Measurements from ENCODE around the gene CRIP2.

The CRIP2 gene

GRCh38 chr14:105477660-105478397 is 3.2 kb downstream of the CRIP2 start:
- peak; percentile 61 for DNase-seq

DNA sequence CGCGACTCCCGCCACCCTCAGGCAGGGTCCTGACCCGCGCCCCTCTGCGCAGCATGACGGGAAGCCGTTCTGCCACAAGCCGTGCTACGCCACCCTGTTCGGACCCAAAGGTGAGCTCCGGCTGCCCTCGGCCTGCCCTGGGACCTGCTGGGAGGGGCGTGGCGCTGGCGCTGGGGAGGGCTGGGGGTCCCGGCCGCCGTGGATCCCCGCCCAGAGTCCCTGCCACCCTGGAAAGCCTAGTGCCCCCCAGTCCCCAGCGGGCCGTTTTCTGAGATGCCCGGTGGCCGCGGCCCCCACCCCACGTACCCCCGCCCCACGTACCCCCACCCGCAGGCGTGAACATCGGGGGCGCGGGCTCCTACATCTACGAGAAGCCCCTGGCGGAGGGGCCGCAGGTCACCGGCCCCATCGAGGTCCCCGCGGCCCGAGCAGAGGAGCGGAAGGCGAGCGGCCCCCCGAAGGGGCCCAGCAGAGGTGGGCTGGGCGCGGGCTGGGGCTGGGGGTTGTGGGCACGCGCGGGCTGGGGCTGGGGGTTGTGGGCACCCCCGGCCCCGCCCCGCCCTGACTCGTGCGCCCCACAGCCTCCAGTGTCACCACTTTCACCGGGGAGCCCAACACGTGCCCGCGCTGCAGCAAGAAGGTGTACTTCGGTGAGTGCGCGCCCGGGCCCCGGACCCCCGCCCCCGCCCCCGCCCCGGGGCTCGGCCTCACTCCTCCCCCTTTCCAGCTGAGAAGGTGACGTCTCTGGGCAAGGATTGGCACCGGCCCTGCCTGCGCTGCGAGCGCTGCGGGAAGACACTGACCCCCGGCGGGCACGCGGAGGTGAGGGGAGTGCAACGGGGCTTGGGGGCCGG is 4.0 kb downstream of the CRIP2 start:
- no peak for DNase-seq

- DNase-seq, result no peak
Observed at GRCh38 chr14:105479431-105480158, 5.0 kb downstream of the CRIP2 start.

DNA sequence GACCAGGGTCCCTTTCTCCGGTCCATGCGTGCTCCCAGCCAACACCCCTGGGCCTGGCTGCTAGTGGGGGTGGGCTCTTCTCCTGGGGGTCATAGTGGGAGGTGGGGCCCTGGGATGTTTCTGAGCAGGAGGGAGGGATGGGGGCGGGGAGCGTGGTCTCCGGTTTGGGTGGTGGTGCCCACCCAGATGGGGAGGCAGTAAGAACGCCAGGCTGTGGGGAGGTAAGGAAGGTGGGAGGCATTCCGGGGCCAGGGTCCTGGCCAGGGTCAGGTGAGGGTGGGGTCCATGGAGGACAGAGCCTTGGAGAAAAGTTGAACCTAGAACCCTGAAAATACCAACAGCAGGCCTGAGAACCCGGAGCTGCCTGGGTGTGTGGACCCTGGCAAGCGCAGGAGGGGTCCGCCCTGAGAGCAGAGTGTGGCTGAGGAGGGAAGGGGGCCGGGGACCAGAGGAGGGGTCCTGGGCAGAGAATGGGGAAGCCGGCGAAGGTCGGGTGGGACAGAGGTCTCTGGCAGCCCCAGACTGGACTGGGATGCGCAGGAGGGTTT is 5.7 kb downstream of the CRIP2 start:
- DNase-seq, result no peak

DNA sequence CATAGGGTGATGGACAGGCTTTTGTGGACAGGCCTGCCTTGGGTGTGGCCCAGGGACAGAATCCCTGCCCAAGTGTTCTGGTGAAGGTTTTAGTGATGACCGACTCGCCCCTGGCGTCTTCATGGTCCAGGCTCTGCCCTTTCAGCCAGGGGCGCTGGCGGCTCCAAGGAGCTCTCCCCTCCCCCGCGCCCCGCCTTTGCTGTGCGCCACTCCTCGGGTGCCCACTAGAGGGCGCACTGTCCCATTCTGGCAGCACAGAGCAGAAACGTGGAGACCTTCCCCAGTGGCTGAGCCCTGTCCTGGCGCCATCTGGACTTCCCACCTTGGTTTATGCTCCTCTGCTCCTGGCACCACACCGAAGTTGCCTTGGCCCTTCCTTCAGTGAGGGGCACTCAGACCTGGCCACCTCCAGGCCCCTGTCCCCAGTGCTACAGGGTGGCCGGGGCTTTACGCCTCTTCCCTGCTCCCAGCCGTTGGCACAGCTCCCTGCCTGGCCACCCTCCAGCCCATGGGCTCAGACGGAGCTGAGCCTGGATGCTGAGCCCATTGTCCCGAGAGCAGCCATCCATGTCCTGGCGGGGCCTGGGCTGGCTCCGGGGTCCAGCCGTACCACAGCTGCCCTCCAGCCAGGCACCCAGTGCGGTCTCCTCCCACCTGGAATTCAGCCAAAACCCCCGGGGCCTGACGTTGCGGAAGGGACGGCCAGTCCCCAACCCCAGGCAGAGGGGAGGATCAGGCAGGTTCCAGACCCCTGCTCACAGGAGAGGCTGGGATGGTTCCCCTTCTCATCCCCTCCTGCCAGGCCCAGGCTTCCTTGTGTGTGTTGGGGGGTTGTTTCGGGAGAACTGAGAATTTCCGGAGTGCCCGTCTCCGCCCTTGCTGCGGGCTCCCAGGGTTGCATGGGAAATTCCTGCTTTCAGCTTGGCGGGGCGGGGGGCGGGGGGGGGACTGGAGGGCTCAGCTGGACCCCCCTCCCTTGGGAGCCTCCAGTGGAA is 6.5 kb downstream of the CRIP2 start:
- peak; percentile 84 for DNase-seq

DNA sequence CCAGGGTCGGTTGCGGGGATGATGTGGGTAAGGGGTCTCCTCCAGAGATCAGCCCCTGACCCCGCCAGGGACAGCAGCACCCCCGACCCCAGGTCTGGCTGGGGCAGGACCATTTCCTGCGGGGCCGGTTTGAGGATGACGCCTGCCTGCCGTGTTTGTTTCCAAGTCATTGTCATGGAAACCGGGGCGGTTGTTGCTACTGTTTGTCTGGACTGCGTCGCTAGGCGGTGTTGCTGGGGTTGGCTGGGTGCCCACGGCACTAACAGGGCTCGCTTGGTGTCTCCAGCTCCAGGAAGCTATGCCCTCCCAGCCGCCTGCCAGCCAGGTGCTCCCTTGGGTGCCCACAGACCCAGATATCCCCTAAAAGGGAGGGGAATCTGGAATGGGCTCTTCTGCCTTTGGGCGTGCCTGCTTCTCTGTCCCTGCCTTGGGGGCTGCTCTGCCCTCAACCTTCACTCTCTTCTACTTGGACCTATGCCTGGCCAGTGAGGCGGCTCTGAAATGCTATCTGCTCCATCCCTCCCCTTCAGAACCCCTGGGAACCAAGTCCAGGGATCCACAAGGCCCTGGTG is 7.4 kb downstream of the CRIP2 start:
- DNase-seq, result peak; percentile 91

DNA sequence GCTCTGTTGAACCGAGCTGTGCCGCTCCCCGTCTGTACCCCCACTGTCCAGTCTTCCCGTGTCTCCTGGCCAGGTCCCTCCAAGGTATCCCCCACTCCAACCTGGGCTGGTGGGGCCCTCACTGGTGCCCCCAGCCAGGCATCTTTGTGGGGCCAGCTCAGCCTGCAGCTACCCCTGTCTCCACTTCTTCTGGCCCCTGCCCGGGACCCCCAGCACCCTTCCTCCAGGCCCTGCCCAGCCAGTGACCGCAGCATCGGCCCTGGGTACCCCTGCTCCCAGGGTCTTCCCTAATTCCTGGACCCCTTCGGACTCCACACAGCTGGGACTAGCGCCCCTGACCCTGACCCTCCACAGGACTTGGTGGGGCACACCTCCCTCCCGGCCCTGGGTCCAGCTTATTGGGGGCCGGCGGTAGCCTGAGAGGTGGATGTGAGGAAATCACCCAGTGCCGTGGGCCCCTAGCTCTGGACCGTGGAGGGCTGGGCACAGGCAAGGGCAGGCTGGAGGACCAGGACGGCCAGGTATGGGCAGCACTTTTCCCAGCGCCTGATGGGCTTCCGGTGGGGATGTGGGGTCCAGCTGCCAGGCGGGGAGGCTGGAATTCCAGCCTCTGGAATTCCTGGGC is 8.0 kb downstream of the CRIP2 start:
- DNase-seq, result no peak

DNA sequence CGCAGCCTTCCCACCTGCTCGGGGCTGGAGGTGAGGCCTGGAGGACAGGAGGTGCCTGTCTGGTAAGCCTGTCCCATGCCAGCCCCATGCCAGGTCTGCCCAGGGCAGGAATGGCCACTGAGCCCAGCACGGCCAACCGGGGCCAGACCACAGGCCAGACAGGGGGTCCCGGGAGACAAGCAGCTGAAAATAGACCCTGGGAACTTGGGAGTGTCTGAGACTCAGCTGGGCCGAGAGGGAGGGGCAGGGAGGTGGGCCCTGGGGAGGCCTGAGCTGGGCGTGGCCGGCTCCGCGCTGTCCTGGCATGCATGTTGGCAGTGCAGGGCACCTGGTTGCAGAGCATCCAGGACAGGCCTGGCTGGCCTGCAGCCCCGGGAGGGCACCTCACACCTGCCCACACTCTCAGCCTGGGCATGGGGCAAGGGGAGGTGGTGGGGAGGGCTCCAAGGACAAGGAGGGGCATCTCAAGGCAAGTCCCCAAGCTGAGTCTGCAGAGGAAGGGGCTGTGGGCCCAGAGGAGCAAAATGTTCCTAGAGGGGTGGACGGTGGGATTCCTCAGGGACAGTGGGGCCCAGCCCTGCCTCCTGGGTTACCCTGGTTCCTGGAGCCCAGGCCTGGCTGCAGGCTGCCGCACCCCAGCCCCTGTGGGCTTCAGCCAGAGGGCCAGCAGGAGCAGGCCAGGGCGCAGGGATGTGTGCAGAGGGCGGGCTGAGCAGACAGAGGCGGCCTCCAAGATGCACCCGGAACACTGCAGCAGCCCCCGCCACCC is 8.9 kb downstream of the CRIP2 start:
- DNase-seq, result no peak

DNA sequence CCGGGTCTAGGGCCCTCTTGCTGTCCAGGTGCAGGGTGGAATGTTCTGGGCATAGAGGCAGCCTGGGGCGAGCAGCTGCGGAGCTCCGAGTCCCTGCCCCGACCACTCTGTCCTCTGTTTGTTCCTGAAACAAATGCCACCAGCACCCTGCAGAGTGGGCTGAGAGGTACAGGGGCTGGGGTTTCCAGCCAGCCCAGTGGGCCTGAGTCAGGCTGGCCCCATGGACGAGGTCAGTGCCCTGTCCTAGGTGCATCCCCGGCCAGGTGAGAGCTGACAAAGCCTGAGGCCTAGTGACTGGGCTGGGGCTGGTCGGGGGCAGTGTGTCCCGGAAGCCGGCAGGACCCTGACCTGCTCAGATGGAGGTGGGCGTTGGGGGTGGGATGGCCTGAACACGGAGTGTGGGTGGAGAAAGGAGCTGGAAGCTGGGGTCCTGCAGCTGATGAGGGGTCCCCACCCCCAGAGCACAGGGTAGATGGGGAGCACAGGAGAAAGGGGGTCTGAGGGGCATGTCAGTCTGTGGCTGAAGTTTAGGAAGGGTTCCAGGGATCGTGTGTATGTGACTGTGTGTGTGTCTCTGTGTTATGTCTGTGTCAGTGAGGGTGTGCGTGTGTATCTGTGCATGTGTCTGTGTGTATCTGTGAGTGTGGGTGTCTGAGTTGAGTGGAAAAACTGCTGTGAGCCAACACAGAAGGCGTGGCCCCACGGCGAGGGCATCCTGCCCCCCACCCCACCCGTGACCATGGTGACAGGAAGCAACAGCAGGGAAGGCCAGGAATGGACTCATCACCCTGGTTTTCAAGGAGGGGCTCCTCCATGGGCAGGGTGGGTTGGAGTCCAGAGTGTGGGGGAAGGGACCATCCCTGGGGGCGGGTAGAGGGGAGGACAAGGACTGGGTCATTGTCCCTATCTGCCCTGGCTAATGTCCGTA is 9.7 kb downstream of the CRIP2 start:
- peak; percentile 63 for DNase-seq

DNA sequence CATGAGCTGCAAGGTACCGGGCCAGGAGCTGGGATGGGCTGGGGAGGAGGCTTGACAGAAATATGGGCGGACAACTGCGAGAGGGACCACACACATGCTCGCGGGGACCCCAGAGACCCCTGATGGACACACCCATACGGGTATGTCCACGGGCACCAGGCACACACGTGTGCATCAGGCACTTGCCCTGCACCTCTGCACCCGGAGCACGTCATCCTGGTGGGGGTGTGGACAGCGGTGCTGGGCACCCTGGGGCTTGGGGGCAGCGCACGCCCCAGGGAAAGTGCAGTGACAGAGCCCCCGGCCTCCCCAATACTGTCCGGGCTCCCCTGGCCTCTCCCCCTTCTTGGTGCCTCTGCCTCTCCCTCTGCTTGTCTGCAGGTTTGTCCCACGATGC is 10.4 kb downstream of the CRIP2 start:
- no peak for DNase-seq

DNA sequence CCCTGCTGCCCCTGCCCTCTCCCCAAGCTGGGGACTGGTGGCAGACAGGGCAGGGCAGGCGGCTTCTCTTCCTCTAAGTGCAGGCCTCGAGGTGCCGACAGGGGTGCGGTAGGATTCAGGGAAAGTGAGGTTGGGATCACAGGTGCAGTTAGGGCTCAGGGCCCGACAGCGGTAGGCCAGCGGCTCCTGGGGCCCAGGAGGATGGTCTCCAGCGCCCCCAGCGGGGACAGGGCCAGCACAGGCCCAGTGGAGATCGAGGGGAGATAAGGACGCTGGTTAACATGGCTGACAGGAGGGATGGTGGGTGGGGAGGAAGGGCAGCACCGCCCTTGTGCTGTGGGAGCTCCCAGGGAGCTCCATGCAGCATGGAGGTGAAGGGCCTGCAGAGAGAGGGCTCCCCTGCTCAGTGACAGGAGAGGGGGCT is 11.1 kb downstream of the CRIP2 start:
- DNase-seq, result no peak

- no peak for DNase-seq
Observed at GRCh38 chr14:105486163-105486973, 11.7 kb downstream of the CRIP2 start, which contains the start of gene CRIP1. Gene CRIP1 (plus strand): TSS chr14:105486886. CDS start chr14:105487260, 374 bp downstream.

DNA sequence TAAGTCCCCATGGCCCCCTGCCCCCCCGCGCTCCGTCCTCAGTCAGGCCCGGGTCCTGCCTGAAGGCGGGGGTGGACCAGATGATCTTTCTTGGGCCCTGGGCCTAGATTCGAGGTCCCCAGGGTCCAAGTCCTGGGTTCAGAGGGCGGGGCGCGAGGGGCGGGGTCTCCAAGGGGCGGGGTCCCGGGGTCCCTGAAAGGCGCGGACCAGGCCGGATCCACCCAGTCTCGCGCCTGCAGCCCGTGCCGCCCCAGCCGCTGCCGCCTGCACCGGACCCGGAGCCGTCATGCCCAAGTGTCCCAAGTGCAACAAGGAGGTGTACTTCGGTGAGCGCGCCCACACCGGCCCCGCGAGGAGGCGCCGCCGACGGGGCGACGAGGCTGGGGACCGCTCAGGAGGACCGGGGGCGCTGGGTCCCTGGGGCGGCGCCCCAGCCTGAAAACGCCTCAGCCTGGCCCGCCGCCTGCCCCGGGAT is 12.4 kb downstream of the CRIP2 start:
- no peak for DNase-seq

DNA sequence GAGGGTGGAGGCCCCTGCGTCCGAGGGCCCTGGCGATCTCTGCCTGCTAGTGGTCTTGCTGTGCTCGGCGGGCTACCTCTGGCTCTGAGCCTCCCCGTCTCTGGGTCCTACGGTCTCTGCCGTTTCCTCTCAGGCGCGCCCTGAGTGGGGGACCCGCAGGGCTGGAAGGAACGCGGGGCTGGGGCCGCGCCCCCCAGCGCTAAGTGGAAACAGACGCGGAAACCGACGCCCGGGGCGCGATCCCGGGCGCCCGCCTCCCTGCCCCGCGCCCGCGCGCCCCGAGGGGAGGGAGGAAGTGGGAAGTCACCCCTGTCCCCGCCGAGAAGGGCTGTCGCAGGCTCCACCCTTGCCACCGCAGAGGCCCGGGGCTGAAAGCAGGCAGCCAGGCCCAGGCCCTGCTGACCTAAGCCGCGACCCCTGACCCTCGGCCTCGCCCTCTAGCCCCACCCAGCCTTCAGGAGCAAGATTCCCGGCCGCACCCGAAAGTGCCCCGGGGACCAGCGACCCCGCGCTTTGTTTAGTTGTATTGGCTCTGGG is 12.9 kb downstream of the CRIP2 start:
- peak; percentile 54 for DNase-seq

GRCh38 chr14:105487986-105488777 is 13.6 kb downstream of the CRIP2 start:
- DNase-seq, result no peak

DNA sequence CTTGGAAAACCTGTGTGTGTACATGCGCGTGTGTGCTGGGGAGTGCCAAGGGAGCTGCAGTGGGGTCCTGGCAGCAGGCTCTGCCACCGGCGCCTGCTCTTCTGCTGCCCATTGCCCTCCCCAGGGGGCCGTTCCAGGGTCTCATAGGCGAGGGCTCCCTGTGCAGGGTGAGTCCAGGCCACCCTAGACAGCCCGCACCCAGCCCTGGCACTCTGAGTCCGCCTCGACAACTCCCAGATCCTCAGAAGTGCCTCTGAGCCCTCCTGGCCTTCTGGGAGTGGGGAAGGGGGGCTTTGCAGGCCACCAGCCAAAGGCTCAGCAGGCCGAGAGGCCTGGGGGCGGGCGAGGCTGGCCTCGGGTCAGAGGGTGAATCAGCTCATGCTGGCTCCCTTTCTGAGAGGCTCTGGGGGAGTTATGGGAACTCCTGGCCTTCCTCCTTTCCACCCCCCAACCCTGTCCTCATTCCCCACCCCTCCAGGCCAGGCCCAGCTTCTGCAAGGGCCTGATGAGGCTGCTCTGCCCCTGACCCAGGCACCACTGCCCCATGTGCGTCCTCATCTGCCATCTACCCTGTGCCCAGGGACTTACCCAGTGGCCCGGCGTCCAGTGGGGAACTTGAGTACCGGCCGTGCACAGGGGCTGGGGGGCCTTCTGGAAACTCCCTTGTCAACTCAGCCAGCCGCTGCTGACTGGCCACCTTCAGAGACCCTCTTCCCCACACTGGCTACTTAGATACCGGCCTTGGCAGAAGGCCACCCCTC is 14.3 kb downstream of the CRIP2 start:
- DNase-seq, result no peak

All from activated CD4-positive, alpha-beta T cell treated with anti-CD3 and anti-CD28 coated beads for 1 hour (primary cell).